GM10847 (cell line): ENCODE data around the gene GLB1L2.

Source experiments
- POLR2A ChIP-seq: IDR thresholded peaks from 2 replicates; pipeline ENCODE4 v1.6.1; 2011; ENCODE audit not compliant: insufficient read length; ENCODE audit errors: extremely low read depth

The GLB1L2 gene

DNA sequence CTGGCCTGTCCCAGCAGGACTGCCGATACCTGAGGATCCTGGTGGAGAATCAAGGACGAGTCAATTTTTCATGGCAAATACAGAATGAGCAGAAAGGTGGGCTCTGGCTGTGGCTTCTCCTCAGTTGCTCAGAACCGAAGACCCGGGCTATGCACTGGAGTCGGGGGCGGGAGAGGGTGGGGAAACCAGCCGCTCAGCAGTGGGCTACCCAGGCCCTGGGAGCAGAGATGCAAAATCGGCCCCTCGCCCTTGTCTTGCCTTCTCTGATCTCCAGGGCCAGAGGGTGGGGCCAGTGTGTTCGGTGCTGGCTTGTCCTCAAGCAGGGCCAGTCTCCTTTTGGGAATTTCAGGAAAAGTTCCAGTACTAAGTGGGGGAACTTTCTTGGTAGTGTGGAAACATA, 18.4 kb upstream of the GLB1L2 start:
- no peak for TF ChIP-seq POLR2A

DNA sequence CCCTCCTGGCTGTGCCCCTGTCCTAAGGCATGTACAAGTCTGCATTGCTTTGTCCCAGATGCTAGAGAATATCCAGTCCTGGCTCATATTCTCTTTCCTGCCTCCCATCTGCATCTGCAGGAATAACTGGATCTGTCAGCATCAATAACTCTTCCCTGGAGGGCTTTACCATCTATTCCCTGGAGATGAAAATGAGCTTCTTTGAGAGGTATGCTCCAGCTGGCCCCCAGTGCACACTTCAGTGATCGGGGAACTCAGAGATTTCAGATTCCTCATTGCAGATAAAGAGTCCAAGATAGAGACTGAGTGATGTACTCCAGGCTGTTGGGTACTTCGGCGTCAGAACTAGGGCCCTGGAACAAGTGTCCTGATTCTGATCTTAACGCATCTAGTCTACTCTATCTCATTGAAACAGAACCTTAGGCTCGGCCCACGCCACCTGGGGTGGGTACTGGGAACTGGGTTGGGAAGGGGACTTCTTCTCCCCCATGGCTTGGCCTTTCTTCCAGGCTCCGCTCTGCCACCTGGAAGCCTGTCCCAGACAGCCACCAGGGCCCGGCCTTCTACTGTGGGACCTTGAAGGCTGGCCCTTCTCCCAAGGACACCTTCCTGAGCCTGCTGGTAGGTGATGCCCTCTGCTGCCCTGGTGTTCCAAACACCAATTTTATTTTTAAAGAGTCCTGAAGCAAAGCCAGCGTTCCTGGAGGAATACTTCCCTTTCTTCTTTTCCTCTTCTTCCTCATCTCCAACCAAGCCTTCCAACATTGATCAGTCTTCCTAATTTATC, 17.8 kb upstream of the GLB1L2 start:
- no peak for TF ChIP-seq POLR2A

DNA sequence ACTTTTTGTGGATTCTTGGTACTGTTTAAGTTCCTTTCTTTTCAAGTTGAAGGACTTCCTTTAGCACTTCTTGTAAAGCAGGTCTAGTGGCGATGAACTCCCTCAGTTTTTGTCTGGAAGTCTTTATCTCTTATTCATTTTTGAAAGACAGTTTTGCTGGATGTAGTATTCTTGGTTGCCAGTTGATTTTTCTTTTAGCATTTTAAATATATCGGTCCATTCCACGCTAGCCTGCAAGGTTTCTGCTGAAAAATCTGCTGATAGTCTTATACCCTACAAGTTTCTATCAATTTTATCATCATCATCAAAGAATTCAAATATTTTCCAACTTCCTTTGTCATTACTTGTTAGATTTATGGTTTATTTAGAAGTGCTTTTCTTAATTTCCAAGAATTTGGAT, 14.7 kb upstream of the GLB1L2 start:
- TF ChIP-seq POLR2A = no peak

DNA sequence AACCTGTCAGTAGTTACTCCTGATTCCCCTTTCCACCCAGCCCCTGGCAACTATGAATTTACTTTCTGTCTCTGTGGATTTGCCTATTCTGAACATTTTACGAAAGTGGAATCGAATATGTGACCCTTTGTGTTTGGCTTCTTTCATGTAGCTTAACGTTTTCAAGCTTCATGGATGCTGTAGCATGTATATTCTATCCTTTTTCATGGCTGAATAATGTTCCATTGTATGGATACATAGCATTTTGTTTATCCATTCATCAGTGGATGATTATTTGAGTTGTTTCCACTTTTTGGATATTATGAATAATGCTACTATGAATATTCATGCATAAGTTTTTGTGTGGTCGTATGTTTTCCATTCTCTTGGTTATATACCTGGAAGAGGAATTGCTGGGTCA, 9.2 kb upstream of the GLB1L2 start:
- no peak for TF ChIP-seq POLR2A

DNA sequence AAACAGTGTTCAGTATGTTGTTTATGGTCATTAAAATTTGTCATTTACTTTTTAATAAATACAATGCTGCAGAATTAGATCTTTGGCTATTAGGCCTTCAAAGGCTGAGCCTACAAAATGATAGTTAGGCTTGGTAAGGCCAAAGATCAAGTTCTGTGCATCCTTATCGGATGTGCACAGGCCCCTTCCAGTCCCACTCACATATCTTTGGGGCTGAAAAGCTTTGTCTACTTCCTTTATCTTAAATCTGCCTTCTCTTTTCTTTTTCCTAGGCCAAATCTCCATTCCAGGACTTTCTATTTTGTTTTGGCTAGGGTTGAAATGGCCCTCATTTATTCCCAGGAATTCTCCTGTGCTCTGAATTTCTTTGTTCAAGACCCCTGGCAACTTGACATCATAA, 3.4 kb upstream of the GLB1L2 start:
- TF ChIP-seq POLR2A = no peak

DNA sequence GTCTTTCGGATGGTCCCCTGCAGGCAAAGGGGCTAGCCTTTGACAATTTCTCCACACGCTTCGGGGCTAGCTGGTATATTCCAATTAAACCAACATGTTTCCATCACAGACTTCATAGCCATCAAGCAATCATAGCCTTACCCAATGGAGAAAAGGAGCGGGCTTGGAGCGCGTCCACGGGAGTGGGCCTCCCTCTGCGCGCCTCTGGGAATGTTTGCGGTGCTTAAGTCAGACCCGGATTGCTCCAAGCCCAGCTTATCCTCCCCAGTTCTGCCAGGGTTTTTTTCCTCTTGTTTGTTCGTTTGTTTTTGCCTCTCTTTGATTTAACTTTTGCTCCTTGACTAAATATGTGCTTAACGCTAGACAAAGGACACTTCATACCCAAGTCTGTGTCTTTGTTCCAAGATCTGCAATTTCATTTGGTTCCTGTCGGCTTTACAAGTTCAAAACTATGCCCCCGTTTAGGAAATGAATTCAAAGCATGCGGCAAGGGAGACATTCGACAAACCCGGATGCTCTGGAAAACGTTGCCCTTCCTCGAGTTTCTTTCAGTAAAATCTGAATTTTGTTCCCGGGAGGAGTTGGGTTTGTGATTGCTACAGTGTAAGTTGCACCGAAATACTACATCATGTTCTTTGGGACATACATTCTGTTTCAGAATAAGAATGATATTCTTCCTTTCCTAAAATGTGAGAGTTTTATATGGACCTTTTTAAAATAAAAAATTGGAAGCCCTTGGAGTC, 1.0 kb upstream of the GLB1L2 start:
- no peak for TF ChIP-seq POLR2A

DNA sequence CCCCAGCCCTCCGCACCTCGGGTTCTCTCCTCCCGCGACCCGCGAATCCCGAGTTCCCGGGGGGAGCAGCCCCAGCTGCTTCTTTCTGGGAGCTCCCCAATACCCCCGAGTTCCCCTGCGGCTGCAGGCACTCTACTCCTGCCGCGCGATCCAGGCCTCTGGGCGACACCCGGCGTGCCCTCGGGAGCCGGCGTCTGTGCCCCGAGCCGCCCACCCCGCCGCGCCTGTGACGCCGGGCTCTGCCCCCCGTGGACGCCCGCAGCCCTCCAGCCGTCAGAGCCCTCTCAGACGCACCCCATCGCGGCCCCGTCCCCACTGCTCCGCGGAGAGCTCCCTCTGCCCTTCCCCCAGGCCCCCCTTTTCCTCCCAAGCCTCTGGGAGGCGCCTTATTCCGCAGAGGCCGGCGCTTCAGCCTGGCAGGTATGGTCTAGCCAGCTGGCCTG, 422 bp downstream of the GLB1L2 start:
- no peak for TF ChIP-seq POLR2A

DNA sequence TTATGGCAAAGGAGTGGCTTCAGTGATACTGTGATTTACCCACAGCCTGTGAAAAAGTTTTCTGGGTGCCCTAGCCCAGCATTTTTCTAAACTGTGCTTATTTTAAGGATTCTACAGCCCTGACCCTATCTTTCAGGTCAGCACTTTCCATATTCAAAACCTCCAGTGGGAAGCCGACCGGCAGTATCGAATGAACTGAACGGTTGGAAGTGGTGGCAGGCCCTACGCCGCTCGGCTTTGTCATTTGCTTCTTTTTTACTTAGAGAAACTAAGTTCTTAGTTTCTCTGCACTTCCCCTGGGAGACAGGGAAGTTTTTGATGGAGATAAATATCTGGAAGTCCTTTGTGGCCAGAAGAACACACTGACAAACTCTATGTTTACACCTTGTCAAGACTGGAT, 994 bp downstream of the GLB1L2 start:
- no peak for TF ChIP-seq POLR2A

DNA sequence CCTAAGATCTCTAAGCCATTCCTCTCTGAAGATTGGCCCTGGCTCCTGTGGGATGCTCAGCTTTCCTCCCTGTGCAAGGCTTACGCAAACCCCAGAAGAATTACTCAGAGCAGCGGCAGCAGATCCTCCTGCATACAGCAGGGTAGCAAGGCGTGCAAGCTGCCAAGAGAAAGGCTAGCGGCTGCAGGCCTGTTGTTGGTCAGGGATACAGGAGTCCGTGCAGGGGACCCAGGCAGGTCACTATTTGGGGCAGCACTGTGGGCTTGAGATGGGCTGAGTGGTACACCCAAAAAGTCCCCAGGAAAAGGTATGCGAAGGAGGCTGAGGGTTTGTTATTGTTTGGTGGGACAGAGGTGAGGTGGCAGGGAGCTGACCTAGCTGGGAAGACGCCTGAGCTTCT, 1.5 kb downstream of the GLB1L2 start:
- TF ChIP-seq POLR2A = no peak

DNA sequence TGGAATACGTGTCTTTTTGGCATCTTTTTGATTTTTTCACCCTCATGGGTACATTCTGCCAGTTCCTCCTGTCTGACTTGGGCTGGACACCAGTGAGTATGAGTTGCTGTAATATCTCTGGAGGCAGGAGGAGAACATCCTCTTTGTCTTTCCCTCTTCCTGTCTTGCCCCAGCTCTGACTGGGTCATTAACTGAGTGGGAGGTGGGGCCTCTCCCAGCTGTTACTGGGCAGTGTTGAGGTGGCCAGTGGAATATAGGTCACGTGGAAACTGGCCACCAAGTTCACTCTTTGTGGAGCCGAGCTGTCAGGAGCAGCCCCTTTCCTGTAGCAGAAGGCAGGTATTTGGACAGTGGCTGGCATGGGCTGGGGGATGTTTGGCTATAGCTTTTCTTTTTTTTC, 2.2 kb downstream of the GLB1L2 start:
- TF ChIP-seq POLR2A = no peak

DNA sequence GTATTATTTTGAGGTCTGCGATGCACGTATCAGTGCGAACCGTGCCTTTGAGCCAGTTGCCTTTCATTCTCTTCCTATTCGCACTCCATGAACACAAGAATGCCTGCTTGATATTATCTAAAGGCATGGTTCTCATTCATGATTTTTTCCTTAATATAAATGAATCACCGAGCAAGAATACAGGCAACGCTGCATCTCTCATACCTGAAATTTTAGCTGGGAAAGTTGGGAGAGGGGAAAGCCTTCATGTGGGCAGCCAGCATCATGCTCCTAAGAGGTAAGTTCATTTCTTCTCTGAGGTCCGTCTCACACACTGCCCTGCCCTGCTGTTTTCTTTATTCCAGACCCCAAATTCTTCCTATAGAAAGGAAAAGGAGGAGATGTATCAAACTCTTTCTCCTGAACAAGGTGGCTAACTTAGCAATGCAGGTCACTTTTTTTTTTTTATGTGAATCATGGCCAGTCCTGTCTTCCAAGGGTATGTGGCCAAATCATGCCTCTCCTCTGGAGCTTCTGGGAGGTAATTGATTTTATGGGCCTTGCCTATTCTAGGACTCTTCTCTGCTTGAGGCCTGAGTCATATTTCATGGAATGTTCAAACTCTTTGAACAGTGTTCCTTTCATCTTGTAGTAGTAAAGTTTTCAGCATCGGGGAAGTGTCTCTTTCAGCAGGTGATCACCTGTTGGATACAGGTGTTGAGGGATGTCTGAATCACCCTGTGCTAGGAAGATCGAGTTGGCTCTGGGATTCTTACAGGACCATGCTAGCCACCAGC, 3.2 kb downstream of the GLB1L2 start:
- TF ChIP-seq POLR2A = no peak

DNA sequence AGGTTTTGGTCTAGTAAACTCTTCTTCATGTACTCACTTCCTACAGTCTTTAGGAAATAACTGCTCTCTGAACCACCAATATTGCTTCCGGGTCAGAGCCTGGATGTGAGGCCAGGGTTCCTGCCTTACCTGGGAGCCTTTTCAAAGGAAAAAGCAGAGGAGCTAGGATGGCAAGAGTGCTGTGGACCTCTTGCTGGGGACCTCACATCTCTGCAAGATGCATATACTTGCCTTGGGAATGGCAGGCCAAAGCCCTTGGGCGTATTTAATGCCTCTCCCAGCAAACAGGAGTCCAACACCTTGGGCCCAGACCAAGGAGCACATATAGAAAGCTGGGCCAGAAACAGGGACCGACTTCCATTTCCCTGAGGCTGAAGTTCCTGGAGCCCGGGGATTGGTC, 5.3 kb downstream of the GLB1L2 start:
- TF ChIP-seq POLR2A = no peak

DNA sequence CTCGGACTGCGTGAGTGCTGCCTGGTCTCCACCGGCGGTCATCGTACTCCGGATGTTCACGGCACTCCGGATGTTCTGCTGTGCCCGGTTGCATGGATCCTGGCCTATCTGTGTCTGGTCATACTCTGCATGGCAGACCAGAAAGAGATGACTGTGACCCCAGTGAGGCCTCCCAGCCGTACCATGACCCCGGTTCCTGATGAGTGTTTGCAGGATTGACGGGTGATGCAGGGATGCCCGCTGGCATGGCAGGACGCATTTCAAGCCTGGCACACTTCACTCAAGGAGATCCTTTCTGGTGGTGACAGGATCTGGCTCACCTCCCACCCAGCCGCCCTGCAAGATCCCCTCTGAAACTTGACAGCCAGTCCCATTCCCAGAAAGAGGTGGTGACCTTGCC, 6.3 kb downstream of the GLB1L2 start:
- no peak for TF ChIP-seq POLR2A

DNA sequence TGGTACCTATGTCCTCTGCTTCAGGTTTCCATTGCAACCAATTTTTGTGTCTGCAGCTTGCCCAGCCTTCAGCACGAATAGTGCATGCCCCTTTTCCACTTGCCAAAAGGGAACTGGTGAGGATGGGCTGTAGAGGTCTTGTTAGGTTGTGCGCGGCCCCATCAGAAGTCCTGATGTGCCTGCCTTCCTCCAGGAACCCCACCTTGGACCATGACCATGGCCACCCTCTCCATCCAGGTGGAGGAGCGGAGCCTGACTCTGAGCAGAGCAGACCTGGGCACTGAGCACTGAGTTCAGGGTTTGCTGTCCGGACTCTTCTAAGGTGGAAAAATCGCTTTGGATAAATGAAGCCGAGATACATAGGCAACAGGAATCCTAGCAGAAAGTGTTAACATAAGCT, 6.9 kb downstream of the GLB1L2 start:
- no peak for TF ChIP-seq POLR2A

DNA sequence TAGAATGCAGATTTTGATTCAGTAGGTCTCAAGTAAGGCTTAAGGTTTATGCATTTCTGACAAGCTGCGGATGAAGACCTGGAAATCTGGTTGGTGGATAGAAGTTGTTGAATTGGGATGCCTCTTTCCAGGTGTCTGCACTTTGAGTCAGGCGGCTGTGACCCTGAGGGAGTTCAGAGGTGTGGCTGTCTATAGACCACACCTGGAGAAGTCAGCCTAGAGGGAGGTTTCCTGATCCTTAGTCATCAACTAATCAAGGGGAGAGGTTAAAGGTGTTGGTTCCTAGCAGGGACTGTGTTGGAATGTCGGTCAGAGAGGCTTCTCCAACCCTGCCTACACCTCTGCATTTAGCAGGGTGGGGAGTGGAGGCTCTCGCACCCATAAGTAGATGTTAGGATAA, 8.0 kb downstream of the GLB1L2 start:
- TF ChIP-seq POLR2A = no peak

DNA sequence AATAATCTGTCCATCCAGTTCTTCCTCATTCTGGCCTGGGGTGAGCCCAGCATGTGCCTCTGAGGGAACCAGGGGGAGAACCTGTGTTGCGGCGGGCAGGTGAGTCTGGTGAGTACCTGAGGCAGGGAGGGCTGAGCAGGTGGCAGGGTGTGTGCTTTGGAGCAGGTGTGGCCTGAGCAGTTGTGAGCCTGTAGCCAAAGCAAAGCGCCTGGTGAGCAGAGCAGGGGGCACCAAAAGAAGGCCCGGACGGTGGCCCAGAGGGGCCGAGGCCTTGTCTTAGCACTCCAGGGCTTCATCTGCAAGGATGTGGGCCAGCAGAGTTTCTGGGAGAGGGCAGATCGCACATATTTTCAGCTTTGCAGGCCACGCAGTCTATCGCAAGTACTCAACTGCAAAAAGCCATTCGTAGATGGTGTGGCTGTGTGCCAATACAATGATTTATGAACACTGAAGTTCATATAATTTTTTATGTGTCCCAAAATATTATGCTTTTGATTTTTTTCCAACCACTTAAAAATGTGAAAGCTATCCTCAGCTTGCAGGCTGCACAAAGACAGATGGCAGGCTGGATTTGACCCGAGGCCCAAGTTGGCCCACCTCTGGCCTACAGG, 8.7 kb downstream of the GLB1L2 start:
- TF ChIP-seq POLR2A = no peak
